A673 (cell line): ENCODE data around the gene PHKB. TPM values are rescaled to one million over a fixed set of nuclear protein-coding genes. Genes with fewer than 3 reads are reported as not detected.

Experiments
- BruUV-seq: library from RNA; stranded (reverse); fragments of 400-500 nt; replicated peaks from 2 replicates; lab custom pipeline; 2021; lab: Mats Ljungman, UMichigan
- CTCF ChIA-PET: fragments of 300-600 bp; sonication (Branson Sonifier 250); formaldehyde crosslinking; loops from one replicate; lab custom pipeline; 2022; ENCODE audit warnings: antibody characterized with exemption; lab: Charles Lee
- POLR2A ChIA-PET: fragments of 300-600 bp; sonication (Branson Sonifier 250); formaldehyde crosslinking; loops from one replicate; lab custom pipeline; 2022; ENCODE audit warnings: antibody characterized with exemption; ENCODE audit not compliant: low non-redundant PET; lab: Charles Lee
- DNase-seq: peaks from one replicate; pipeline ENCODE4 v3.0.0-alpha.2; 2015; ENCODE audit warnings: low spot score
- H3K27ac ChIP-seq: fragments of 200-600 bp; sonication (generic); 2 replicates; pipeline ENCODE4 v1.5.1; 2016; ENCODE audit warnings: mixed run types, low read depth, mild to moderate bottlenecking, mixed read lengths, antibody characterized with exemption, low read length; ENCODE audit not compliant: poor library complexity, severe bottlenecking
- H3K27me3 ChIP-seq: fragments of 200-600 bp; sonication (generic); replicated peaks from 2 replicates; pipeline ENCODE4 v1.6.1; 2017; ENCODE audit warnings: mixed run types, low read depth, mild to moderate bottlenecking, mixed read lengths, antibody characterized with exemption, low read length; ENCODE audit not compliant: insufficient read depth, poor library complexity
- H3K36me3 ChIP-seq: fragments of 200-600 bp; sonication (generic); 2 replicates; pipeline ENCODE4 v1.6.1; 2016; ENCODE audit warnings: mixed run types, mild to moderate bottlenecking, mixed read lengths, antibody characterized with exemption, low read length; ENCODE audit not compliant: insufficient read depth, poor library complexity, severe bottlenecking
- H3K4me1 ChIP-seq: fragments of 200-600 bp; sonication (generic); 2 replicates; pipeline ENCODE4 v1.6.1; 2017; ENCODE audit warnings: mixed run types, mild to moderate bottlenecking, mixed read lengths, antibody characterized with exemption, low read length; ENCODE audit not compliant: insufficient read depth, poor library complexity, severe bottlenecking
- H3K4me3 ChIP-seq: fragments of 200-600 bp; sonication (generic); 2 replicates; pipeline ENCODE4 v1.5.1; 2016; ENCODE audit warnings: low read depth, mixed run types, mild to moderate bottlenecking, mixed read lengths, low read length; ENCODE audit not compliant: poor library complexity, severe bottlenecking
- H3K9me3 ChIP-seq: fragments of 200-600 bp; sonication (generic); 2 replicates; pipeline ENCODE4 v1.6.1; 2016; ENCODE audit warnings: mixed run types, low read depth, mild to moderate bottlenecking, mixed read lengths, antibody characterized with exemption, low read length; ENCODE audit not compliant: poor library complexity, severe bottlenecking
- EZH2 ChIP-seq: fragments of 200-600 bp; sonication (generic); IDR thresholded peaks from 2 replicates; pipeline ENCODE4 v1.6.1; 2017; ENCODE audit warnings: borderline replicate concordance, low read depth, mild to moderate bottlenecking, mixed read lengths, antibody characterized with exemption, low read length; ENCODE audit not compliant: poor library complexity, severe bottlenecking
- intact Hi-C: fragments of 100-400 bp; cut with micrococcal nuclease; formaldehyde crosslinking; loops from one replicate; pipeline ENCODE4 v1.10.0; 2022; ENCODE audit not compliant: unreplicated experiment
- total RNA-seq: library from RNA; stranded (reverse); gene quantifications from 2 replicates; pipeline ENCODE4 v1.2.3, GENCODE V29; 2021
- TF ChIP-seq, protein P1 (sequence below): fragments of 300-800, 200-600 bp; sonication (generic); conservative IDR thresholded peaks from 2 replicates; pipeline ENCODE4 v1.5.1; 2017; ENCODE audit warnings: low read depth, mild to moderate bottlenecking, antibody characterized with exemption, low read length, moderate library complexity, mixed read lengths

PHKB gene
- total RNA-seq, 1 experiment from 2014 or later: 50.6 TPM

DNA sequence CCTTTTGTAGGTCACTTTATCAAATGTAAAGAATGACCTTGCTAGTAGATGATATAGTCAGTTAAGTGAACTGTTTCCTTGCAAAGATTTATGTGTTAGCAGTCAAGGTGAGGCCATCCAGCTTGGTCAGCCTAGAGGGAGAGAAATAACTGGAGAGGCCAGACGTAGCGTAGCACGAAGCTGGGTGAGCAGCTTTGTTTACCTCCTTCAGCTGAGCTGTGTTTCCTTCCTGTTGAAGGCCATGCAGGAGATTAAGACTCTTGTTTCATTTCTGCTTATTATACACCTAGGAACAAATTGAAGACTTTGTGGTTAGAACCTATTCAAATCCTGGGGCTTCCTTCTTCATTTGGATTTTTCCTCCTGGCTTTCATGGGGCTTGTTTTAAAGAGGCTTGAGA, 267.1 kb downstream of the PHKB start:
- H3K9me3 ChIP-seq: no peaks in the 10 kb centered on the region

DNA sequence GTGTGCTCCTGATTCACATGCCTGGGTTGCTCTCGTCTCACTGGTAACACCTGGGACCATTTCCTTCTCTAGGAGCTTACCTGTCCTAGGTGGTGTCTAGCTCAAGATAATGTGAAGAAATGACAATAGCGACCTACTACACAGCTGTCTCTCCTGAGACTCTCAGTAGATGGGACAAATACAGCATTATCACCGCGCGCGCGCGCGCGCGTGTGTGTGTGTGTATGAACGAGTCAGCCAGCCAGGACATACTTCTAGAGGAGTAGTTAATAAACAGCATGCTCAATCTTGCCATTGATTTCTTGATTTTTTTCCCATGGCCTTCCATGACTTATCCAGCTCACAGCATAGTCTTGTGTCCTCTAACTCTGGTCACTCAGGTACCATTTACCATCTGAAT, 268.6 kb downstream of the PHKB start:
- Histone ChIP-seq H3K4me3 (no peak overlapping the region), H3K9me3 (no peaks in the 10 kb centered on the region), H3K27ac (no peak overlapping the region), H3K27me3 (peaks cover 6% of the 10 kb centered on the region), H3K4me1 (no peaks in the 10 kb centered on the region), H3K36me3 (no peaks in the 10 kb centered on the region)
- CTCF ChIA-PET: no interaction called here
- TF ChIP-seq EZH2: no peak
- TF ChIP-seq, protein P1, sequence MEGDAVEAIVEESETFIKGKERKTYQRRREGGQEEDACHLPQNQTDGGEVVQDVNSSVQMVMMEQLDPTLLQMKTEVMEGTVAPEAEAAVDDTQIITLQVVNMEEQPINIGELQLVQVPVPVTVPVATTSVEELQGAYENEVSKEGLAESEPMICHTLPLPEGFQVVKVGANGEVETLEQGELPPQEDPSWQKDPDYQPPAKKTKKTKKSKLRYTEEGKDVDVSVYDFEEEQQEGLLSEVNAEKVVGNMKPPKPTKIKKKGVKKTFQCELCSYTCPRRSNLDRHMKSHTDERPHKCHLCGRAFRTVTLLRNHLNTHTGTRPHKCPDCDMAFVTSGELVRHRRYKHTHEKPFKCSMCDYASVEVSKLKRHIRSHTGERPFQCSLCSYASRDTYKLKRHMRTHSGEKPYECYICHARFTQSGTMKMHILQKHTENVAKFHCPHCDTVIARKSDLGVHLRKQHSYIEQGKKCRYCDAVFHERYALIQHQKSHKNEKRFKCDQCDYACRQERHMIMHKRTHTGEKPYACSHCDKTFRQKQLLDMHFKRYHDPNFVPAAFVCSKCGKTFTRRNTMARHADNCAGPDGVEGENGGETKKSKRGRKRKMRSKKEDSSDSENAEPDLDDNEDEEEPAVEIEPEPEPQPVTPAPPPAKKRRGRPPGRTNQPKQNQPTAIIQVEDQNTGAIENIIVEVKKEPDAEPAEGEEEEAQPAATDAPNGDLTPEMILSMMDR: no peak
- no peak for DNase-seq
- BruUV-seq: no TSS peak
- intact Hi-C loops: no loop called here
- POLR2A ChIA-PET: no interaction called here

More for the DNA sequence above, 267.1 kb downstream of the PHKB start:
- DNase-seq: no peak
- Histone ChIP-seq H3K4me1 (no peaks in the 10 kb centered on the region), H3K27ac (no peak overlapping the region), H3K27me3 (peaks cover 6% of the 10 kb centered on the region), H3K4me3 (no peak overlapping the region), H3K36me3 (no peaks in the 10 kb centered on the region)
- POLR2A ChIA-PET: no interaction called here
- no peak for TF ChIP-seq EZH2
- TF ChIP-seq, protein P1: no peak
- CTCF ChIA-PET: no interaction called here
- intact Hi-C loops: no loop called here
- BruUV-seq: no TSS peak

DNA sequence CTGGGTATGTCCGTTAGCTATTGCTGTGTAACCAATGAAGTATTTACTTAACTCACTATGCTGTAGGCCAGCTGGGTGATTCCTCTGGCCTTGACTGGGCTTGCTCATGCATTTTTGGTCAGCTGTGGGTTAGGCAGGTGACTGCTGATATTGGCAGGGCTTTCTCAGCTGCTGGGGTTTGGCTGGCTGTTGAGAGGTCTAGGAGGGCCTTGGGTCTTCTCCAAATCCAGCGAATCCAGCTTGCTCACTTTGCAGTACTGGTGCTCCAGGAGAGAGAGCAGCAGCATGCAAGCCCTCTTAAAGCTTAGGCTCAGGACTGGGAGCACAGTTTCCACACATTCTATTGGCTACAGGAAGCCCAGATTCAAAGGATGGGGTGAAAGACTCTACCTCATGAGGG, 270.1 kb downstream of the PHKB start:
- no peaks in the 10 kb centered on the region for H3K4me1 ChIP-seq
- DNase-seq: no peak
- H3K27me3 ChIP-seq: peaks cover 6% of the 10 kb centered on the region
- POLR2A ChIA-PET: interaction anchor here (0.5 kb wide), 1 partner anchor 116 kb away, joined by 3 read pairs; no protein-coding TSS in a partner anchor
- CTCF ChIA-PET: no interaction called here
- intact Hi-C loops: no loop called here
- no peaks in the 10 kb centered on the region for H3K9me3 ChIP-seq
- no peak for TF ChIP-seq EZH2
- TF ChIP-seq, protein P1: no peak
- no TSS peak for BruUV-seq
- H3K4me3 ChIP-seq: no peak overlapping the region
- H3K36me3 ChIP-seq: no peaks in the 10 kb centered on the region
- no peak overlapping the region for H3K27ac ChIP-seq
